SU-DHL-6 (cell line): ENCODE results near the gene CD247.
A peak's percentile ranks its signal among the peaks of the same experiment; 100 is the strongest.

Experiments
- H2AFZ ChIP-seq: fragments of 200-600 bp; sonication (generic); 2 replicates; pipeline ENCODE4 v1.6.1; 2014; ENCODE audit warnings: low read depth, mild to moderate bottlenecking, moderate library complexity, mixed read lengths, antibody characterized with exemption, low read length; ENCODE audit not compliant: severe bottlenecking
- H3F3A ChIP-seq: fragments of 200-600 bp; shearing (Covaris generic); 2 replicates; pipeline ENCODE4 v1.6.0; 2016; ENCODE audit warnings: antibody characterized with exemption, mild to moderate bottlenecking; ENCODE audit not compliant: insufficient read depth
- H3K27ac ChIP-seq: fragments of 200-600 bp; sonication (generic); 2 replicates; pipeline ENCODE4 v1.5.1; 2016; ENCODE audit warnings: low read depth, mild to moderate bottlenecking, low read length, moderate library complexity, mixed read lengths
- H3K27me3 ChIP-seq: fragments of 200-600 bp; sonication (generic), shearing (Covaris generic); 2 replicates; pipeline ENCODE4 v1.6.0; 2014; ENCODE audit warnings: mild to moderate bottlenecking, low read length
- H3K36me3 ChIP-seq: fragments of 200-600 bp; sonication (generic); 2 replicates; pipeline ENCODE4 v1.6.1; 2014; ENCODE audit warnings: mild to moderate bottlenecking, low read length, mixed read lengths
- H3K4me2 ChIP-seq: fragments of 300-600, 200-600 bp; shearing (Covaris generic), sonication (generic); 2 replicates; pipeline ENCODE4 v1.6.0; 2014; ENCODE audit warnings: low read length, low read depth, mild to moderate bottlenecking; ENCODE audit not compliant: poor library complexity, severe bottlenecking
- H3K4me3 ChIP-seq: fragments of 200-600 bp; sonication (generic); 2 replicates; pipeline ENCODE4 v1.5.1; 2014; ENCODE audit warnings: antibody characterized with exemption, low read length, mild to moderate bottlenecking, mixed read lengths; ENCODE audit not compliant: insufficient read depth, poor library complexity, severe bottlenecking
- H3K79me2 ChIP-seq: fragments of 200-600 bp; sonication (generic); 2 replicates; pipeline ENCODE4 v1.6.1; 2014; ENCODE audit warnings: mild to moderate bottlenecking, low read length, moderate library complexity; ENCODE audit not compliant: insufficient read depth
- H3K9ac ChIP-seq: fragments of 200-600 bp; sonication (generic); 2 replicates; pipeline ENCODE4 v1.7.0; 2014; ENCODE audit warnings: mild to moderate bottlenecking, low read length
- H3K9me2 ChIP-seq: fragments of 200-600 bp; sonication (generic); replicated peaks from 2 replicates; pipeline ENCODE4 v1.6.1; 2014; ENCODE audit warnings: low read length; ENCODE audit not compliant: insufficient read depth
- H3K9me3 ChIP-seq: fragments of 200-600 bp; sonication (generic); 2 replicates; pipeline ENCODE4 v1.6.1; 2014; ENCODE audit warnings: low read length, mixed read lengths; ENCODE audit not compliant: insufficient read depth
- H4K20me1 ChIP-seq: fragments of 200-600 bp; sonication (generic); 2 replicates; pipeline ENCODE4 v1.6.1; 2014; ENCODE audit warnings: low read depth, mild to moderate bottlenecking, antibody characterized with exemption, low read length, moderate library complexity, mixed read lengths
- CTCF ChIP-seq: fragments of 200-600 bp; sonication (generic); IDR thresholded peaks from one replicate; pipeline ENCODE4 v1.5.1; 2017; ENCODE audit warnings: antibody characterized with exemption, mild to moderate bottlenecking, low read length, moderate library complexity; ENCODE audit not compliant: insufficient read depth, poor library complexity, severe bottlenecking
- EZH2phosphoT487 ChIP-seq: fragments of 200-600 bp; sonication (generic), shearing (Covaris generic); conservative IDR thresholded peaks from 2 replicates; pipeline ENCODE4 v1.6.1; 2018; ENCODE audit warnings: mild to moderate bottlenecking, antibody characterized with exemption, low read length, moderate library complexity, mixed read lengths

The CD247 gene

GRCh38 chr1:167388976-167389375 lies 129.4 kb downstream of the CD247 start:
- Histone ChIP-seq H3K9me3 (no peaks in the 10 kb centered on the region), H3K9ac (no peak overlapping the region), H3K27me3 (no peaks in the 10 kb centered on the region), H4K20me1 (no peaks in the 10 kb centered on the region), H3K79me2 (no peaks in the 10 kb centered on the region), H3K4me2 (no peak overlapping the region), H2AFZ (no peak overlapping the region), H3F3A (peaks cover 11% of the 10 kb centered on the region; the same call in 1 of the 2 replicates), H3K4me3 (no peak overlapping the region), H3K36me3 (peaks cover 45% of the 10 kb centered on the region), H3K9me2 (no peaks in the 10 kb centered on the region), H3K27ac (peak overlapping the region; percentile 10; the same call in 1 of the 2 replicates)
- TF ChIP-seq CTCF (no peak), EZH2phosphoT487 (no peak)

GRCh38 chr1:167387251-167387910 lies 130.9 kb downstream of the CD247 start:
- H3K79me2 ChIP-seq: no peaks in the 10 kb centered on the region
- H3K9me3 ChIP-seq: no peaks in the 10 kb centered on the region
- H3F3A ChIP-seq: peaks cover 11% of the 10 kb centered on the region; the same call in 1 of the 2 replicates
- no peak overlapping the region for H3K4me2 ChIP-seq
- TF ChIP-seq CTCF (no peak), EZH2phosphoT487 (no peak)
- H3K27ac ChIP-seq: no peak overlapping the region
- no peak overlapping the region for H3K9ac ChIP-seq
- peaks cover 44% of the 10 kb centered on the region for H3K36me3 ChIP-seq
- H3K27me3 ChIP-seq: no peaks in the 10 kb centered on the region
- no peak overlapping the region for H3K4me3 ChIP-seq
- no peaks in the 10 kb centered on the region for H4K20me1 ChIP-seq
- no peak overlapping the region for H2AFZ ChIP-seq
- H3K9me2 ChIP-seq: no peaks in the 10 kb centered on the region
